ENCODE results near the gene FOCAD.

DNA sequence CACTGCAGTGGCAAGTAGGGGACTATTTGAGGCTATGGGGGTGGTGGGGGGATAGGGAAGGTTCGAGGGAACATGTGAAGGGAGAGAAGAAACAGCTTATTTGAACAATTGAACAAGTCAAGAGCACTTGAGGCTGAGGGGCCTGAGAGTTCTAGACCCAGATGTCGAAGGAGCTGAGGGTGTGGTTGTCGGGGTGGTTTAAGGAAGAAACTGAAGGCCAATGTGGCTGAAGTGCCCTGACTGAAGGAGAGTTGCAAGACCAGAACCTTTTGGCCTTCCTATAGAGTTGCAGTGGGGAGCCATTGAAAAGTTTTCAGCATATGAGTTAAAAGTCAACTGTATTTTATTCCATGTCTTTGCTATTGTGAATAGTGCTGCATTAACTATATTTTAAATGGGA is 19.1 kb downstream of the FOCAD start:
- TF ChIP-seq, protein P1, sequence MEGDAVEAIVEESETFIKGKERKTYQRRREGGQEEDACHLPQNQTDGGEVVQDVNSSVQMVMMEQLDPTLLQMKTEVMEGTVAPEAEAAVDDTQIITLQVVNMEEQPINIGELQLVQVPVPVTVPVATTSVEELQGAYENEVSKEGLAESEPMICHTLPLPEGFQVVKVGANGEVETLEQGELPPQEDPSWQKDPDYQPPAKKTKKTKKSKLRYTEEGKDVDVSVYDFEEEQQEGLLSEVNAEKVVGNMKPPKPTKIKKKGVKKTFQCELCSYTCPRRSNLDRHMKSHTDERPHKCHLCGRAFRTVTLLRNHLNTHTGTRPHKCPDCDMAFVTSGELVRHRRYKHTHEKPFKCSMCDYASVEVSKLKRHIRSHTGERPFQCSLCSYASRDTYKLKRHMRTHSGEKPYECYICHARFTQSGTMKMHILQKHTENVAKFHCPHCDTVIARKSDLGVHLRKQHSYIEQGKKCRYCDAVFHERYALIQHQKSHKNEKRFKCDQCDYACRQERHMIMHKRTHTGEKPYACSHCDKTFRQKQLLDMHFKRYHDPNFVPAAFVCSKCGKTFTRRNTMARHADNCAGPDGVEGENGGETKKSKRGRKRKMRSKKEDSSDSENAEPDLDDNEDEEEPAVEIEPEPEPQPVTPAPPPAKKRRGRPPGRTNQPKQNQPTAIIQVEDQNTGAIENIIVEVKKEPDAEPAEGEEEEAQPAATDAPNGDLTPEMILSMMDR (IDR thresholded peaks at IDR 0.05): no peak
- TF ChIP-seq POLR2A (IDR thresholded peaks at IDR 0.05): no peak
